ENCODE data around the gene INPP1. TPM values are rescaled to one million over a fixed set of nuclear protein-coding genes. Genes with fewer than 3 reads are reported as not detected.

INPP1 gene
- total and polyA plus RNA-seq, 2 of the 8 experiments (the other 6 are each of a cell fraction or from before 2014, with no cell fraction given): 0.88 to 3.0 TPM

DNA sequence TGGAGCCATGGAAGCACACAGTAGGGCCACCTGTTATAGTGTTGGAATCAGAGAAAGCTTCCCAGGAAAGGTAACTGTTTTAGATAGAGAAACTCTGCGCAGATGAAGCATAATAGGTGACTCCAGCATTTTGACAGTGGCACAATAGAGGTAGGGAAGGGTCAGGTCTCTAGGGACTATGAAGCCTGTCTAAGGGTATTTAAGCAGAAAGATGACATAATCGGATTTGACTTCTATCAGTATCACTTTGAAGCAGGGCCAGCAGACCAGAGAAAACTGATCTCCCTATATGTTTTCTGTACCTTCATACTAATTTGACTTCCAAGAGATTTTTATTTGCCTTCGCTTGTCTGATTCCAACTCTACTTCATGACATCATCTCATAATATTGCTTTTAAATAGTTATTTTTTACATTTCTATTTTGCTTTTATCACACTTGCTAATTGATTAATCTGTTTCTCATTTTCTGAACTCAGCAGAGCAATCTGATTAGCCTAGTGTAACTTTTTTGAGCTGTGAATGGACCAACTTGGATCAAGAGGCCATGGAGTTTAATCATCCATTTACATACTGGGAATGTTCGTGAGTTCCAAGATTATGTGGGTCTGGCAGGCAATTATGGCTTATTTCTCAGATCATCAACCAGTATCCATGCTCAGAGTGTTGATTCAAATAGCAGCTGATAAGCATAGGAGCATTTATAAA is 15.4 kb upstream of the INPP1 start:
- Histone ChIP-seq H3K56ac (replicated peaks; ENCODE audit: insufficient read length, low read depth, low read length) (no peak overlapping the region), H3K9ac (replicated peaks in 1 of 4; ENCODE audit: extremely low read depth in 1 of 4, low read depth in 3 of 4, low read length in 3 of 4) (no peak overlapping the region), H2BK12ac (ENCODE audit: low read depth, low read length) (no peak overlapping the region), H3K18ac (ENCODE audit: extremely low read depth, low read length) (no peak overlapping the region), H2AK5ac (ENCODE audit: low read depth, low read length) (no peak overlapping the region), H3K23me2 (ENCODE audit: low read depth, low read length) (no peaks in the 10 kb centered on the region), H2BK5ac (ENCODE audit: low read depth, low read length) (no peak overlapping the region), H3K36me3 (ENCODE audit: control insufficient read depth in 2 of 4, insufficient read depth in 4 of 4, low read length in 3 of 4) (no peaks in the 10 kb centered on the region), H3K14ac (ENCODE audit: insufficient read length) (no peak overlapping the region), H3K4me3 (ENCODE audit: extremely low read depth in 1 of 4, insufficient read depth in 2 of 4, low read depth in 3 of 4, low read length in 4 of 4) (no peak overlapping the region), H2AFZ (ENCODE audit: low read length) (peak overlapping the region; percentile 29; the same call in 1 of the 2 replicates), H3K4ac (replicated peaks; ENCODE audit: insufficient read length, low read depth, low read length) (no peak overlapping the region), H3K23ac (ENCODE audit: insufficient read length) (no peak overlapping the region), H2BK20ac (ENCODE audit: low read length) (no peak overlapping the region), H3K79me1 (ENCODE audit: low read depth, low read length) (no peaks in the 10 kb centered on the region), H2BK15ac (ENCODE audit: low read length) (no peak overlapping the region), H3K4me1 (replicated peaks in 1 of 4; ENCODE audit: control insufficient read depth in 3 of 4, insufficient read depth in 4 of 4, low read length in 3 of 4) (no peaks in the 10 kb centered on the region), H4K8ac (ENCODE audit: extremely low read depth, insufficient read depth, low read length) (no peak overlapping the region), H3K9me3 (ENCODE audit: insufficient read depth in 2 of 2, low read depth in 1 of 2, low read length in 1 of 2) (no peaks in the 10 kb centered on the region), H2BK120ac (replicated peaks; ENCODE audit: low read depth, low read length) (no peak overlapping the region), H4K5ac (ENCODE audit: insufficient read length, low read depth, low read length) (no peak overlapping the region), H3K27me3 (replicated peaks in 1 of 4; ENCODE audit: control insufficient read depth in 3 of 4, extremely low read depth in 1 of 4, insufficient read depth in 3 of 4, low read length in 3 of 4) (no peaks in the 10 kb centered on the region), H4K91ac (replicated peaks; ENCODE audit: insufficient read length, low read length) (no peak overlapping the region), H3K79me2 (ENCODE audit: control insufficient read depth in 1 of 2, insufficient read depth in 2 of 2, low read length in 2 of 2) (no peaks in the 10 kb centered on the region), H3K4me2 (ENCODE audit: insufficient read depth in 1 of 2, low read depth in 2 of 2, low read length in 2 of 2) (no peak overlapping the region), H3K27ac (ENCODE audit: low read depth, low read length) (no peak overlapping the region), H4K20me1 (replicated peaks in 1 of 2; ENCODE audit: control insufficient read depth in 1 of 2, insufficient read depth in 2 of 2, low read length in 2 of 2) (no peaks in the 10 kb centered on the region)
- no peak for TF ChIP-seq SIRT6 (IDR thresholded peaks at IDR 0.05; ENCODE audit: low read length)
- no peak for TF ChIP-seq TBP (IDR thresholded peaks at IDR 0.05; ENCODE audit: low read depth, low read length)
- no peak for TF ChIP-seq JUN (IDR thresholded peaks at IDR 0.05; ENCODE audit: low read depth, low read length)
- TF ChIP-seq TEAD4 (IDR thresholded peaks at IDR 0.05; ENCODE audit: low read depth, low read length): no peak
- TF ChIP-seq BCL11A (IDR thresholded peaks at IDR 0.05; ENCODE audit: low read depth in 2 of 2, low read length in 2 of 2): no peak
- no peak for TF ChIP-seq CBX5 (IDR thresholded peaks at IDR 0.05; ENCODE audit: low read depth, low read length)
- TF ChIP-seq, protein P1, sequence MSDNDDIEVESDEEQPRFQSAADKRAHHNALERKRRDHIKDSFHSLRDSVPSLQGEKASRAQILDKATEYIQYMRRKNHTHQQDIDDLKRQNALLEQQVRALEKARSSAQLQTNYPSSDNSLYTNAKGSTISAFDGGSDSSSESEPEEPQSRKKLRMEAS (IDR thresholded peaks at IDR 0.05): no peak
- TF ChIP-seq SP4 (IDR thresholded peaks at IDR 0.05; ENCODE audit: low read length): no peak
- no peak for TF ChIP-seq ZNF274 (IDR thresholded peaks at IDR 0.05; ENCODE audit: borderline replicate concordance, extremely low read depth, low read length)
- TF ChIP-seq SIN3A (conservative IDR thresholded peaks at IDR 0.05 in 1 of 2, IDR thresholded peaks at IDR 0.05 in 1 of 2; ENCODE audit: low read depth in 1 of 2, low read length in 2 of 2): no peak
- no peak for DNase-seq (ENCODE audit: low read depth in 1 of 2, low spot score in 2 of 2)
- ChIA-PET CTCF (ENCODE audit: partially characterized antibody) (interaction anchor here (0.6 to 1.5 kb wide), 4 partner anchors 8 to 523 kb away, joined by 3 to 4 read pairs (median 4); partner anchors contain the start of gene HIBCH), POLR2A (ENCODE audit: partially characterized antibody) (no interaction called here)
- no peak for FAIRE-seq
- WGBS, 2 experiments (ENCODE audit: extremely low coverage in 1 of 2, insufficient coverage in 1 of 2, insufficient read length in 1 of 2, insufficient replicate concordance in 2 of 2, low coverage in 1 of 2, low lambda C conversion rate in 2 of 2, missing lambda C conversion rate in 1 of 2): 90% methylated on average over 4 of the region's 4 CpGs; no CpG with 5 or more reads in 1 of the 2 experiments

Measured in H1 (cell line).